ENCODE results near the gene TOPBP1. TPM values are rescaled to one million over a fixed set of nuclear protein-coding genes. Genes with fewer than 3 reads are reported as not detected.

TOPBP1 gene
- total and polyA plus RNA-seq, 9 of the 15 experiments (the other 6 are each of a cell fraction or from before 2014, with no cell fraction given), result 16.6 to 77.6 (median 58.2) TPM

DNA sequence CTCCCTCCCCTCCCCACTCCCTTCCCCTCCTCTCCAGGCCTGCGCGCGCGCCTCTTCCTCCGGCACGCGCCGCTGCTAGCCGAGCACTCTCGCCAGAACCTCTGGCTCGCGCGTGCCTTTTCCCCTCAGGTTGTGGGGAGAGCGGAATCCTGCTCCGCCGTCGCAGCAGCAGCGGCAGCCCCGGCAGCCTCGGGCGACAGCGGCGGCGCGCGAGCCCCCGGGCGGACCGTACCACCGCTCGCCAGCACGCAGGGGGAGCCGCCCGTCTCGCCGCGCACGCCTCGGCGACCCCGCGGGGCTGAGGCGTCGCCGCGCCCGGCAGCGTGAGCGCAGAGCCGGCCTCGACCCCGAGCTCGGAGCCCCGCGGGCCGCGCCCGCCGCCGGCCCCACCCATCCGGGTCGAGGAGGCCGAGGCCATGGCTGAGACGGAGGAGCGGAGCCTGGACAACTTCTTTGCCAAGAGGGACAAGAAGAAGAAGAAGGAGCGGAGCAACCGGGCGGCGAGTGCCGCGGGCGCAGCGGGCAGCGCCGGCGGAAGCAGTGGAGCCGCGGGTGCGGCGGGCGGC is 88.0 kb downstream of the TOPBP1 start, which contains the start of gene CDV3 (continued):
- TF ChIP-seq NUFIP1 (IDR thresholded peaks at IDR 0.05; ENCODE audit: partially characterized antibody) (no peak), ZNF589 (CRISPR knock-in tag; IDR thresholded peaks at IDR 0.05; ENCODE audit: low read depth) (no peak), HDAC3 (IDR thresholded peaks at IDR 0.05; ENCODE audit: borderline replicate concordance, partially characterized antibody) (no peak), SRSF9 (IDR thresholded peaks at IDR 0.05; ENCODE audit: borderline replicate concordance, low read depth, low read length) (no peak), PHF8 (IDR thresholded peaks at IDR 0.05; ENCODE audit: borderline replicate concordance, low read length) (peak; percentile 52; the same call in 1 of the 2 replicates)
- TF ChIP-seq, protein P1, sequence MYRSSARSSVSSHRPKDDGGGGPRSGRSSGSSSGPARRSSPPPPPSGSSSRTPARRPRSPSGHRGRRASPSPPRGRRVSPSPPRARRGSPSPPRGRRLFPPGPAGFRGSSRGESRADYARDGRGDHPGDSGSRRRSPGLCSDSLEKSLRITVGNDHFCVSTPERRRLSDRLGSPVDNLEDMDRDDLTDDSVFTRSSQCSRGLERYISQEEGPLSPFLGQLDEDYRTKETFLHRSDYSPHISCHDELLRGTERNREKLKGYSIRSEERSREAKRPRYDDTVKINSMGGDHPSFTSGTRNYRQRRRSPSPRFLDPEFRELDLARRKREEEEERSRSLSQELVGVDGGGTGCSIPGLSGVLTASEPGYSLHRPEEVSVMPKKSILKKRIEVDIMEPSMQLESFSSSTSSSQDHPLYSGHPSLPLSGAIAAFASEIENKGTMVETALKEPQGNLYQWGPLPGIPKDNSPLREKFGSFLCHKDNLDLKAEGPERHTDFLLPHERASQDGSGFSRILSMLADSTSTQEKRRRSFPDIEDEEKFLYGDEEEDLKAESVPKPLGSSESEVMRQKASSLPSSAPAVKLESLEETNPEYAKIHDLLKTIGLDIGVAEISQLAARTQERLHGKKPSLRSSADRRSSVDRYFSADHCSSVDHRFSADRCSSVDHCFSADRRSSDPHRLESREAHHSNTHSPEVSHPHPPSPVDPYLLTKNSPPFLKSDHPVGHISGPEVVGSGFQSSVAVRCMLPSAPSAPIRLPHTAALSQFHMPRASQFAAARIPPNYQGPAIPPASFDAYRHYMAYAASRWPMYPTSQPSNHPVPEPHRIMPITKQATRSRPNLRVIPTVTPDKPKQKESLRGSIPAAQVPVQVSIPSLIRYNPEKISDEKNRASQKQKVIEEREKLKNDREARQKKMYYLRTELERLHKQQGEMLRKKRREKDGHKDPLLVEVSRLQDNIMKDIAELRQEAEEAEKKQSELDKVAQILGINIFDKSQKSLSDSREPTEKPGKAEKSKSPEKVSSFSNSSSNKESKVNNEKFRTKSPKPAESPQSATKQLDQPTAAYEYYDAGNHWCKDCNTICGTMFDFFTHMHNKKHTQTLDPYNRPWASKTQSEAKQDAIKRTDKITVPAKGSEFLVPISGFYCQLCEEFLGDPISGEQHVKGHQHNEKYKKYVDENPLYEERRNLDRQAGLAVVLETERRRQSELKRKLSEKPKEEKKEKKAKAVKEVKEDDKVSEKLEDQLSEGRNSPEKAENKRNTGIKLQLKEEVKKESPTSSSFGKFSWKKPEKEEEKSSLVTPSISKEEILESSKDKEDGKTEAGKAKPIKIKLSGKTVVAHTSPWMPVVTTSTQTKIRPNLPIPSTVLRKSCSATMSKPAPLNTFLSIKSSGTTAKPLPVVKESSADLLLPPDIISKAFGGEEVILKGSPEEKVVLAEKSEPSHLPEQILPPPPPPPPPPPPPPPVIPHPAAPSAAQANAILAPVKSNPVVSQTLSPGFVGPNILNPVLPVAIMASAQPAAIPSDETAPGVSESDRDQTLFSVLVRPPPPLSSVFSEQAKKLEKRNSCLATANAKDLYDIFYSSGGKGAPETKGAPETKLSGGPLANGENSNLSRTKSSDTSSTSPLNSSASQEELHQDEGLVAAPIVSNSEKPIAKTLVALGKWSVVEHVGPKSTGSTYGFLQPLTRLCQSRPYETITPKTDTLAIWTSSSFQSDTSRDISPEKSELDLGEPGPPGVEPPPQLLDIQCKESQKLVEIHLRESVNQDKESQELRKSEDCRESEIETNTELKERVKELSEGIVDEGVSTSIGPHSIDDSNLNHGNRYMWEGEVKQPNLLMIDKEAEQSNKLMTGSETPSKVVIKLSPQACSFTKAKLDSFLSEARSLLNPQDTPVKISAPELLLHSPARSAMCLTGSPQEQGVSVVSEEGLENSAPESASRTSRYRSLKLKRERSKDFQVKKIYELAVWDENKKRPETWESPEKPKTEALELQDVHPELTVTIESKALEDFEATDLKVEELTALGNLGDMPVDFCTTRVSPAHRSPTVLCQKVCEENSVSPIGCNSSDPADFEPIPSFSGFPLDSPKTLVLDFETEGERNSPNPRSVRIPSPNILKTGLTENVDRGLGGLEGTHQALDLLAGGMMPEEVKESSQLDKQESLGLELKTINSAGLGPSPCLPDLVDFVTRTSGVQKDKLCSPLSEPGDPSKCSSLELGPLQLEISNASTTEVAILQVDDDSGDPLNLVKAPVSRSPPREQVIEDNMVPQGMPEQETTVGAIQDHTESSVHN (IDR thresholded peaks at IDR 0.05; ENCODE audit: borderline replicate concordance in 1 of 2, low read depth in 1 of 2), result no peak
- TF ChIP-seq, protein P2, sequence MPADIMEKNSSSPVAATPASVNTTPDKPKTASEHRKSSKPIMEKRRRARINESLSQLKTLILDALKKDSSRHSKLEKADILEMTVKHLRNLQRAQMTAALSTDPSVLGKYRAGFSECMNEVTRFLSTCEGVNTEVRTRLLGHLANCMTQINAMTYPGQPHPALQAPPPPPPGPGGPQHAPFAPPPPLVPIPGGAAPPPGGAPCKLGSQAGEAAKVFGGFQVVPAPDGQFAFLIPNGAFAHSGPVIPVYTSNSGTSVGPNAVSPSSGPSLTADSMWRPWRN (IDR thresholded peaks at IDR 0.05; ENCODE audit: low read depth), result 0 out of 2 replicates have a peak, but pooled peaks have one; percentile 41
- TF ChIP-seq, protein P3, sequence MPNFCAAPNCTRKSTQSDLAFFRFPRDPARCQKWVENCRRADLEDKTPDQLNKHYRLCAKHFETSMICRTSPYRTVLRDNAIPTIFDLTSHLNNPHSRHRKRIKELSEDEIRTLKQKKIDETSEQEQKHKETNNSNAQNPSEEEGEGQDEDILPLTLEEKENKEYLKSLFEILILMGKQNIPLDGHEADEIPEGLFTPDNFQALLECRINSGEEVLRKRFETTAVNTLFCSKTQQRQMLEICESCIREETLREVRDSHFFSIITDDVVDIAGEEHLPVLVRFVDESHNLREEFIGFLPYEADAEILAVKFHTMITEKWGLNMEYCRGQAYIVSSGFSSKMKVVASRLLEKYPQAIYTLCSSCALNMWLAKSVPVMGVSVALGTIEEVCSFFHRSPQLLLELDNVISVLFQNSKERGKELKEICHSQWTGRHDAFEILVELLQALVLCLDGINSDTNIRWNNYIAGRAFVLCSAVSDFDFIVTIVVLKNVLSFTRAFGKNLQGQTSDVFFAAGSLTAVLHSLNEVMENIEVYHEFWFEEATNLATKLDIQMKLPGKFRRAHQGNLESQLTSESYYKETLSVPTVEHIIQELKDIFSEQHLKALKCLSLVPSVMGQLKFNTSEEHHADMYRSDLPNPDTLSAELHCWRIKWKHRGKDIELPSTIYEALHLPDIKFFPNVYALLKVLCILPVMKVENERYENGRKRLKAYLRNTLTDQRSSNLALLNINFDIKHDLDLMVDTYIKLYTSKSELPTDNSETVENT (CRISPR knock-in tag; IDR thresholded peaks at IDR 0.05), result no peak
- TF ChIP-seq, protein P4, sequence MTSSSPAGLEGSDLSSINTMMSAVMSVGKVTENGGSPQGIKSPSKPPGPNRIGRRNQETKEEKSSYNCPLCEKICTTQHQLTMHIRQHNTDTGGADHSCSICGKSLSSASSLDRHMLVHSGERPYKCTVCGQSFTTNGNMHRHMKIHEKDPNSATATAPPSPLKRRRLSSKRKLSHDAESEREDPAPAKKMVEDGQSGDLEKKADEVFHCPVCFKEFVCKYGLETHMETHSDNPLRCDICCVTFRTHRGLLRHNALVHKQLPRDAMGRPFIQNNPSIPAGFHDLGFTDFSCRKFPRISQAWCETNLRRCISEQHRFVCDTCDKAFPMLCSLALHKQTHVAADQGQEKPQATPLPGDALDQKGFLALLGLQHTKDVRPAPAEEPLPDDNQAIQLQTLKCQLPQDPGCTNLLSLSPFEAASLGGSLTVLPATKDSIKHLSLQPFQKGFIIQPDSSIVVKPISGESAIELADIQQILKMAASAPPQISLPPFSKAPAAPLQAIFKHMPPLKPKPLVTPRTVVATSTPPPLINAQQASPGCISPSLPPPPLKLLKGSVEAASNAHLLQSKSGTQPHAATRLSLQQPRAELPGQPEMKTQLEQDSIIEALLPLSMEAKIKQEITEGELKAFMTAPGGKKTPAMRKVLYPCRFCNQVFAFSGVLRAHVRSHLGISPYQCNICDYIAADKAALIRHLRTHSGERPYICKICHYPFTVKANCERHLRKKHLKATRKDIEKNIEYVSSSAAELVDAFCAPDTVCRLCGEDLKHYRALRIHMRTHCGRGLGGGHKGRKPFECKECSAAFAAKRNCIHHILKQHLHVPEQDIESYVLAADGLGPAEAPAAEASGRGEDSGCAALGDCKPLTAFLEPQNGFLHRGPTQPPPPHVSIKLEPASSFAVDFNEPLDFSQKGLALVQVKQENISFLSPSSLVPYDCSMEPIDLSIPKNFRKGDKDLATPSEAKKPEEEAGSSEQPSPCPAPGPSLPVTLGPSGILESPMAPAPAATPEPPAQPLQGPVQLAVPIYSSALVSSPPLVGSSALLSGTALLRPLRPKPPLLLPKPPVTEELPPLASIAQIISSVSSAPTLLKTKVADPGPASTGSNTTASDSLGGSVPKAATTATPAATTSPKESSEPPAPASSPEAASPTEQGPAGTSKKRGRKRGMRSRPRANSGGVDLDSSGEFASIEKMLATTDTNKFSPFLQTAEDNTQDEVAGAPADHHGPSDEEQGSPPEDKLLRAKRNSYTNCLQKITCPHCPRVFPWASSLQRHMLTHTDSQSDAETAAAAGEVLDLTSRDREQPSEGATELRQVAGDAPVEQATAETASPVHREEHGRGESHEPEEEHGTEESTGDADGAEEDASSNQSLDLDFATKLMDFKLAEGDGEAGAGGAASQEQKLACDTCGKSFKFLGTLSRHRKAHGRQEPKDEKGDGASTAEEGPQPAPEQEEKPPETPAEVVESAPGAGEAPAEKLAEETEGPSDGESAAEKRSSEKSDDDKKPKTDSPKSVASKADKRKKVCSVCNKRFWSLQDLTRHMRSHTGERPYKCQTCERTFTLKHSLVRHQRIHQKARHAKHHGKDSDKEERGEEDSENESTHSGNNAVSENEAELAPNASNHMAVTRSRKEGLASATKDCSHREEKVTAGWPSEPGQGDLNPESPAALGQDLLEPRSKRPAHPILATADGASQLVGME (CRISPR knock-in tag; IDR thresholded peaks at IDR 0.05), result no peak
